HL-60 (cell line): Measurements from ENCODE around the gene ZSWIM9.

Source experiments
- CTCF ChIP-seq: IDR thresholded peaks from one replicate; pipeline ENCODE4 v1.5.1; 2011; ENCODE audit warnings: low read length, control low read depth, inconsistent platforms; ENCODE audit not compliant: insufficient read depth
- POLR2AphosphoS5 ChIP-seq: IDR thresholded peaks from 2 replicates; pipeline ENCODE4 v1.6.1; 2012; ENCODE audit warnings: low read depth
- REST ChIP-seq: IDR thresholded peaks from 2 replicates; pipeline ENCODE4 v1.6.1; 2012; ENCODE audit warnings: low read depth; ENCODE audit not compliant: insufficient replicate concordance

- TF ChIP-seq CTCF: no peak
- TF ChIP-seq REST: no peak
- no peak for TF ChIP-seq POLR2AphosphoS5
These were observed 68.6 kb downstream of the ZSWIM9 start for GRCh38 chr19:48239120-48239519.
